HepG2 (cell line): ENCODE measurements around the gene SERTAD1. TPM values are rescaled to one million over a fixed set of nuclear protein-coding genes. Genes with fewer than 3 reads are reported as not detected.

Source experiments
- ATF2 ChIP-seq: sonication (generic); formaldehyde crosslinking; IDR thresholded peaks from 2 replicates; pipeline ENCODE4 v1.4.0; 2020; ENCODE audit warnings: missing genetic modification reagents
- DMAP1 ChIP-seq: IDR thresholded peaks from 2 replicates; pipeline ENCODE4 v1.6.1; 2016
- DNMT1 ChIP-seq: sonication (generic); formaldehyde crosslinking; IDR thresholded peaks from 2 replicates; pipeline ENCODE4 v1.5.1; 2020; ENCODE audit warnings: mild to moderate bottlenecking, missing genetic modification reagents
- HIVEP1 ChIP-seq: sonication (generic); formaldehyde crosslinking; IDR thresholded peaks from 2 replicates; pipeline ENCODE4 v1.4.0; 2020; ENCODE audit warnings: mild to moderate bottlenecking, missing genetic modification reagents
- IRF9 ChIP-seq: sonication (generic); formaldehyde crosslinking; IDR thresholded peaks from 2 replicates; pipeline ENCODE4 v1.8.0; 2022; ENCODE audit warnings: missing genetic modification reagents, mild to moderate bottlenecking, borderline replicate concordance
- JUND ChIP-seq: sonication (generic); formaldehyde crosslinking; IDR thresholded peaks from 2 replicates; pipeline ENCODE4 v1.8.0; 2022; ENCODE audit warnings: mild to moderate bottlenecking, missing genetic modification reagents
- KIAA2018 ChIP-seq: sonication (generic); formaldehyde crosslinking; IDR thresholded peaks from 2 replicates; pipeline ENCODE4 v1.5.0; 2020; ENCODE audit warnings: mild to moderate bottlenecking, missing genetic modification reagents, borderline replicate concordance
- MEIS1 ChIP-seq: sonication (generic); formaldehyde crosslinking; IDR thresholded peaks from 2 replicates; pipeline ENCODE4 v1.9.0; 2021; ENCODE audit warnings: mild to moderate bottlenecking, missing genetic modification reagents, moderate library complexity, borderline replicate concordance
- RNF2 ChIP-seq: fragments of 450-650 bp; conservative IDR thresholded peaks from 2 replicates; pipeline ENCODE4 v1.6.1; 2016; ENCODE audit warnings: low read depth
- RXRA ChIP-seq: sonication (generic); formaldehyde crosslinking; IDR thresholded peaks from 2 replicates; pipeline ENCODE4 v1.5.1; 2020; ENCODE audit warnings: missing genetic modification reagents
- SALL1 ChIP-seq: sonication (generic); formaldehyde crosslinking; IDR thresholded peaks from 2 replicates; pipeline ENCODE4 v1.8.0; 2022; ENCODE audit warnings: mild to moderate bottlenecking, missing genetic modification reagents
- TBP ChIP-seq: sonication (generic); formaldehyde crosslinking; IDR thresholded peaks from 2 replicates; pipeline ENCODE4 v1.5.0; 2020; ENCODE audit warnings: missing genetic modification reagents
- ZNF530 ChIP-seq: sonication (generic); formaldehyde crosslinking; IDR thresholded peaks from 2 replicates; pipeline ENCODE4 v1.5.0; 2020; ENCODE audit warnings: low read depth, mild to moderate bottlenecking, missing genetic modification reagents
- ZNF562 ChIP-seq: sonication (generic); formaldehyde crosslinking; IDR thresholded peaks from 2 replicates; pipeline ENCODE4 v1.8.0; 2022; ENCODE audit warnings: missing genetic modification reagents, borderline replicate concordance
- ZNF839 ChIP-seq: sonication (generic); formaldehyde crosslinking; IDR thresholded peaks from 2 replicates; pipeline ENCODE4 v1.4.0; 2020; ENCODE audit warnings: missing genetic modification reagents, mild to moderate bottlenecking, borderline replicate concordance
- polyA plus RNA-seq, 8 experiments: library from polyadenylated mRNA; depleted of rRNA in 3 of 8; stranded (reverse) in 7 of 8; unstranded in 1 of 8; fragments of >200 nt; fragmentation: Illumina TruSeq in 4 of 8; extraction: Trizol in 4 of 8; gene quantifications; 2 replicates each; pipeline versions ENCODE4 v1.2.1 to v1.2.3, GENCODE V29; 2011 to 2016; ENCODE audit warnings: low read depth in 4 of 8, missing spikeins in 1 of 8, mixed read lengths in 1 of 8; ENCODE audit not compliant: insufficient read depth in 1 of 8
- total RNA-seq, 5 experiments: library from RNA; depleted of rRNA; stranded (reverse); fragments of >200 nt; fragmentation: Illumina TruSeq; extraction: Trizol; gene quantifications; 2 replicates each; pipeline ENCODE4 v1.2.3, GENCODE V29; 2016; ENCODE audit warnings: low read depth in 1 of 5

The SERTAD1 gene
- total and polyA plus RNA-seq, 2 of the 13 experiments (the other 11 are each of a cell fraction or from before 2014, with no cell fraction given), result 4.3 to 4.5 TPM

GRCh38 chr19:40420766-40421765 lies 4.7 kb downstream of the SERTAD1 start (continued):
- TF ChIP-seq IRF9 (peak; percentile 73), RXRA (CRISPR knock-in tag) (peak; percentile 79), ZNF839 (CRISPR knock-in tag) (no peak; the same call in 1 of the 2 replicates), ATF2 (no peak), ZNF530 (no peak), HIVEP1 (CRISPR knock-in tag) (peak; percentile 85), MEIS1 (CRISPR knock-in tag) (no peak), ZNF562 (CRISPR knock-in tag) (no peak), DNMT1 (CRISPR knock-in tag) (peak; percentile 64), KIAA2018 (CRISPR knock-in tag) (no peak; the same call in 1 of the 2 replicates), TBP (CRISPR knock-in tag) (no peak), SALL1 (CRISPR knock-in tag) (peak; percentile 82), JUND (CRISPR knock-in tag) (no peak; the same call in 1 of the 2 replicates), RNF2 (0 out of 2 replicates have a peak, but pooled peaks have one; percentile 42), DMAP1 (CRISPR knock-in tag) (peak; percentile 65; the same call in 1 of the 2 replicates)
